Inferior parietal cortex (tissue), 1 donor: ENCODE results near the gene OPN1MW2.
"Not testable (repeated sequence)": the region's sequence is repeated elsewhere in the genome, so short reads cannot be mapped to it uniquely, and the experiment has no call there.

Experiments used
- DNase-seq: peaks from one replicate; pipeline ENCODE4 v3.0.0-alpha.2; 2016; ENCODE audit errors: extremely low spot score

OPN1MW2 gene

DNA sequence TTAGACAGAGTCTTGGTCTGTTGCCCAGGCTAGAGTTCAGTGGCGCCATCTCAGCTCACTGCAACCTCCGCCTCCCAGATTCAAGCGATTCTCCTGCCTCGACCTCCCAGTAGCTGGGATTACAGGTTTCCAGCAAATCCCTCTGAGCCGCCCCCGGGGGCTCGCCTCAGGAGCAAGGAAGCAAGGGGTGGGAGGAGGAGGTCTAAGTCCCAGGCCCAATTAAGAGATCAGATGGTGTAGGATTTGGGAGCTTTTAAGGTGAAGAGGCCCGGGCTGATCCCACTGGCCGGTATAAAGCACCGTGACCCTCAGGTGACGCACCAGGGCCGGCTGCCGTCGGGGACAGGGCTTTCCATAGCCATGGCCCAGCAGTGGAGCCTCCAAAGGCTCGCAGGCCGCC is at the start of gene OPN1MW2:
OPN1MW2 (plus strand) TSS at position 301 of the 400 bp plus-strand sequence; CDS start at position 361, 60 bp downstream.
- DNase-seq: not testable (repeated sequence)

DNA sequence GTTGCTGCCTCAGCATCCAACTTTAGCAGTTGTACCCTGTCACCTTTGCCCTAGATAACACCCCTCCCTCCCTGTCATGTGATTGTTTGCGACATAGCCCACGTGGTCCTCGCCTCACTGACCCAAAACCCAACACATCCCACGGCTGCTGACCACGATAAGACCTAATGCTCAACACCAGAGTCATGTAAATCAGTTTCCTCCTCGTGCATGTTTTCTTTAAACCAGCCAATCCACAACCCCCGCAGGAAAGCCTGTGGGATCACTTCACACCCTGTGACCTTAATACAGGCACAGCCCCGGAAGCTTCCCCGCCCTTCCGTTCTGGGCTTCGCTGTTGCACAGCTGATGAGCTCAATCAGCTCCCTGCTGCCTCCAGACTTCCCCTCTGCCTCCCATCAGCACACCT is 47.0 kb upstream of the OPN1MW2 start:
- DNase-seq: not testable (repeated sequence)

DNA sequence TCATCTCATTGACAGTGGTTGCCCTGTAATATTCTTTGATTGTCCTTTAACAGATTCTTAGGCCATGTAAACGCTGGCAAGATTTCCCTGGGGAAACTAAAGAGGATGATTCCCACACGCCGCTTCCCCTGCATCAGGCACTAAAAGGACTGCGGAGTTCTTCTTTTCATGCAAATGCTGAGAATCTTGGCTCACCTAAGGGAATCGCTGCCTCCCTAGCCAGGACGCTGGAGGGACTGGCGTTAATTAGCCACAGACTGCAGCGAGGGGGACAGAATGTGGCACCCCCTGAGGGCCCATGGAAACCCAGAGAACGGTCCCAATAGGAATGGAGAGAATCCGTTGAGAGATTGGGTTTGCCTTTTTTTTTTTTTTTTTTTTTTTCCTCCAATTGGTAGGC is 45.2 kb upstream of the OPN1MW2 start:
- DNase-seq: not testable (repeated sequence)

- not testable (repeated sequence) for DNase-seq
Measured at GRCh38 chrX:154182296-154182695, 37.3 kb upstream of the OPN1MW2 start, which contains the start of gene OPN1MW. Gene OPN1MW (plus strand): TSS chrX:154182596. CDS start chrX:154182678, 82 bp downstream.

DNA sequence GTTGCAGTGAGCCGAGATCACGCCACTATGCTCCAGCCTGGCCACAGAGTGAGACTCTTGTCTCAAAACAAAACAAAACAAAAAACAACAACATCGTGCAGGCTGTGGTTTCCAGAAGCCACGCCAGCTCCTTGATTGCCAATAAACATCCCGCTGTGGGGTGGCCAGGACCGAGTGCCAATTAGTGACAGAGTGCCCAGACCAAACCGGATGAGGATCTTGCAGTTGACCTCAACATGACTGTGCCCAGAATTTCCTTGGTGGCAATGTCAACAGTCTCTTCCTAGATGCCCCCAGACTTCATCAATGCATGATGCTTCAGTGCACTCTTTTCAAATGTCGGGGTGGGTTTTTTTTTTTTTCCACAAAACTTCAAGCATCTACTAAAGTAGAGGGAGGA is 35.8 kb upstream of the OPN1MW2 start:
- DNase-seq: not testable (repeated sequence)

DNA sequence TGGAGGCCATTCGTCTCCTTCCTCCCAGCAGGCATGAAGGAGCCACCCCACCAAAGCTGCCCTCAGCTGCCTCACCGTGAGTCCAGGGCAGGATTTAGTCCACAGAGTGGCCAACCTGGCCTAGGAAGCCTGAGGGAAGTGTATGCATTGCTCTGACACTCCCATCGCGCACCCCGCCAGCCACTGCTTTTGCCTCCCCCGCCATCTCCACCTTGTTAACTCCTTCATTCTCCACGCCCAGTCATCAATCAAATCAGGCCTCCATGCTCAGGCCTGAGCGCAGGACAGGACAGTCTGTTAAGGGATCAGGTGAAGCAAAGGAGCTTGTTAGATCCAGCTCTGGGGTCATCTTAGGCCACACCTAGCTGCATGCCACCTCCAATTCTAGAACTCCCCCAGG is 26.7 kb upstream of the OPN1MW2 start:
- not testable (repeated sequence) for DNase-seq

- DNase-seq: not testable (repeated sequence)
Measured at GRCh38 chrX:154194316-154194715, 25.2 kb upstream of the OPN1MW2 start.

DNA sequence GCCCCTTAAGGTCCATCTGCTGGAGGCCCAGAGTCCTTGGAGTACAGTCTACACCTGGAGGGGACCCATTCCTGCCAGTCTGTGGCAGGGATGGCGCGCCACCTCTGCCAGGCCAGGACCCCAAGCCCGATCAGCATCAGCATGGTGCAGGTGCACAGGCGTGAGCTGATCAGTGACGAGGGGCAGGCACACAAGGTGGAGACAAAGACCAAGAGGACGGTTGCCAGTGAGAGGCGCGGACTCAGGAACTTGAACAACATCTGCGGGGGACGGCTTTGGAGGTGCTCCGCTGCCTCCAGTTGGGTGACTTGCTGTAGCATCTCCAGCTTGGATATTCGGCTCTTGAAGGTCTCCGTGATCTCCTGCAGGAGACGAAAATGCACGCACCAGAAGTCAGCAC is 23.1 kb upstream of the OPN1MW2 start:
- not testable (repeated sequence) for DNase-seq

GRCh38 chrX:154209670-154210418 is 9.7 kb upstream of the OPN1MW2 start:
- not testable (repeated sequence) for DNase-seq

DNA sequence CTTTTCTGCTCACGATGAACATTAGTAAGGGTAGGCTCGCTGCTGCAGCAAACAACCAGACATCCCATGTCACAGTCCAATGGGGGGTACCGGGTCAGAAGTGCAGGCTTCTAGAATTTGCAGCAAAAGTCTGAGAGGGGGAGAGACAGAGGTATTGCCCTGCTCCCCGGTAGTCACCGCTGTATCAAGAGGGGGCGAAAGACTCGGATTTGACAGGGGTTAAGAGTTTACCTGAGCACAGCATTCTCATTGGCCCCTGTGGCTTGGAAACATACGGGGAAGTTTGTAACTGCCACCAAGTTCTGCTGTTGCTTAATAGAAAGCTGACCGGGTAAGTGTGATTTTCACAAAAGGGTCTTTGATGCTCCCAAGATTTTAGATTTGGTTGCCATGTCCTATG is 8.5 kb upstream of the OPN1MW2 start:
- not testable (repeated sequence) for DNase-seq

- DNase-seq: not testable (repeated sequence)
Measured at GRCh38 chrX:154211499-154211898, 8.1 kb upstream of the OPN1MW2 start.

DNA sequence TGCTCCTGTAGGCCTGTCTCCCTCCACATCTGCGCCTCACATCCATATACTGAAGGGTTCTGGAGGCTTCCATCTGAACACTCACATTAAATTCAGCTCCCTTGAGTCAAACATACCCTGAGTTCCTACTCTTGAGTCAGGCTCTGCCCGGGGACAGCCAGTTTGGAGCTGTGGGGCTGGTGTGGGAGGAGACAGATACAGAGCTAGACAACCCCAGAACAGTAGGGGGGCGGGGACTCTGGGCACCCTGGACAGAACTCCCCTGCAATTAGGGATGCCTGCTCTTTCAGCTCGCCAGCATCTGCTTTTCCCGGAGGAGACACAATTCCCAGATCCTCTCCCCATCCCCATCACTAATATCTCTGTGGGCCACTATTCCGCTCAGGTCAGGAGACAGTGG is 5.7 kb downstream of the OPN1MW2 start:
- not testable (repeated sequence) for DNase-seq

DNA sequence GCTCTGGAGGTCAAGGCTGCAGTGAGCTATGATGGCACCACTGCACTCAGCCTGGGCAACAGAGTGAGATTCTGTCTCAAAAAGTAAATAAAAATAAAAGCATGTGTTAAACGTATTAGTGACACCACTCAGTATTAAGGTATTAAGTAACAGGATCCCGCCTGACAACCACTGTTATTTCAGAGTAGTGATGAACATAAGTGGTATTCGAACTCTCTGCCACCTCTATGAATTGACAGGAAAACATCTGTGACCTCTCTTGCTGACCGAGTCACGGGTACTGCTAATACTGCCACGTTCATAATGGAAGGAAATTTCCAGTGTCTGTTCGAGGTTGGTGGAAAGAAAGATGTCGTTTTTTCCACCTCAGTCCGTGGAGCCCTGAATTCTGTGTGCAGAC is 7.2 kb downstream of the OPN1MW2 start:
- not testable (repeated sequence) for DNase-seq

DNA sequence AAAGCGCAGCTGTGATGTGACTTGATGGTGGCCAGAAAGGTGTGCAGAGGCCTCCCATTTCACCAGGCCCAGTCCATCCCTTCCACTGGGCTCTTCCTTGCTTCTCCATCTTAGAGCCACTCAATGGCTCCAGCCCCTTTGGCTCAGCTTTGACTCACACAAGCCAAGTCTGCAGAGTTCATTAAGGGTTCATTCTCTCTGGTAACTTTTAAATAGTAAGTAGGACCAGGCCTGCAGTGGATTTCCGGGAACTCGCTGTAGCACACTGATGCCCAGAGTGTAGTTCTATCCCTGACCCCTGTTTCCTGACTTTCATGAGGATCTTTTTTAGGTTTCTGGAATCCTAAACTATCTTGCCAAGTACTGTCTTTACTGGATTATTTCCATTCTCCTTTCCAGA is 11.9 kb downstream of the OPN1MW2 start:
- not testable (repeated sequence) for DNase-seq

GRCh38 chrX:154233620-154234019 is 14.1 kb downstream of the OPN1MW2 start:
- not testable (repeated sequence) for DNase-seq

DNA sequence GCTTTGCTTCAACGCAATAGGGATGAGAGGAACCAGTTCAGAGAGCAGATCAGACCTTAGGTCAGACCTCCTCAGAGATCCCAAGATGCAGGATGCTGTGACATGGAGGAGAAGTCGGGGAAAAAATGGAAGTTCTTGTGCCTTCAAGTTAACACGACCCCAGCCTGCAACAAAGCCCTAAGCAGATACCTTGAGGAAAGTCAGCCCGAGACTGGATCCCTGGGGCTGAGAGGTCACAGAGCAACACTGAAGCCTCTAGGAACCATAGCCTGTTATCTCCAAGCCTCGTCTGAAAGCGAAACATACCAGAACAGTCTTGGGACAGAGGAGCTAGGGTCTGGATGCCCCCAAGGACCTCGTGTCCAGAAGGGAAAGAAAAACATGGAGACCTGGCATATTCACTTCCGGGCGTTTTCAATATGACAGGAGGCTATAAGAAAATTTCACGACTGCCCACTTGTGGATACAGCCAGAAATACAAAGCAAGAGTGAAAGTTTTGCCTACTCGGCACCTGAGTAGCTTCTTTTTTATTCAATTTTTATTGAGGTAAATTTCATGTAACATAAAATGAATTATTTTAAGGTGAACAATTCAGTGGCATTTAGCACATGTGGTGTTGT is 19.5 kb downstream of the OPN1MW2 start:
- not testable (repeated sequence) for DNase-seq

GRCh38 chrX:154239982-154240503 is 20.5 kb downstream of the OPN1MW2 start:
- not testable (repeated sequence) for DNase-seq

GRCh38 chrX:154247377-154248045 is 28.0 kb downstream of the OPN1MW2 start:
- DNase-seq: not testable (repeated sequence)

- DNase-seq: not testable (repeated sequence)
Measured at GRCh38 chrX:154248076-154248475, 28.5 kb downstream of the OPN1MW2 start.

- not testable (repeated sequence) for DNase-seq
Measured at GRCh38 chrX:154257282-154257681, 37.7 kb downstream of the OPN1MW2 start, which contains the start of gene OPN1MW3. Gene OPN1MW3 (plus strand): TSS chrX:154257582. CDS start chrX:154257620, 38 bp downstream.

DNA sequence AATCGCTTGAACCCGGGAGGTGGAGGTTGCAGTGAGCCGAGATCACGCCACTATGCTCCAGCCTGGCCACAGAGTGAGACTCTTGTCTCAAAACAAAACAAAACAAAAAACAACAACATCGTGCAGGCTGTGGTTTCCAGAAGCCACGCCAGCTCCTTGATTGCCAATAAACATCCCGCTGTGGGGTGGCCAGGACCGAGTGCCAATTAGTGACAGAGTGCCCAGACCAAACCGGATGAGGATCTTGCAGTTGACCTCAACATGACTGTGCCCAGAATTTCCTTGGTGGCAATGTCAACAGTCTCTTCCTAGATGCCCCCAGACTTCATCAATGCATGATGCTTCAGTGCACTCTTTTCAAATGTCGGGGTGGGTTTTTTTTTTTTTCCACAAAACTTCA is 39.2 kb downstream of the OPN1MW2 start:
- DNase-seq: not testable (repeated sequence)

DNA sequence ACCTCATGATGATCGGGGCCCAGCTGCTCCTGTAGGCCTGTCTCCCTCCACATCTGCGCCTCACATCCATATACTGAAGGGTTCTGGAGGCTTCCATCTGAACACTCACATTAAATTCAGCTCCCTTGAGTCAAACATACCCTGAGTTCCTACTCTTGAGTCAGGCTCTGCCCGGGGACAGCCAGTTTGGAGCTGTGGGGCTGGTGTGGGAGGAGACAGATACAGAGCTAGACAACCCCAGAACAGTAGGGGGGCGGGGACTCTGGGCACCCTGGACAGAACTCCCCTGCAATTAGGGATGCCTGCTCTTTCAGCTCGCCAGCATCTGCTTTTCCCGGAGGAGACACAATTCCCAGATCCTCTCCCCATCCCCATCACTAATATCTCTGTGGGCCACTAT is 43.5 kb downstream of the OPN1MW2 start:
- not testable (repeated sequence) for DNase-seq
